ENCODE measurements around the gene TRIM2.

TRIM2 gene

GRCh38 chr4:153324046-153324445, 119.8 kb downstream of the TRIM2 start:
- TF ChIP-seq REST (IDR thresholded peaks at IDR 0.05; ENCODE audit: insufficient read depth in 1 of 2, low read depth in 2 of 2, low read length in 2 of 2): no peak
- no peak for TF ChIP-seq TAF1 (IDR thresholded peaks at IDR 0.05; ENCODE audit: borderline replicate concordance, insufficient read depth, low read length)
- TF ChIP-seq FOXP2 (optimal IDR thresholded peaks at IDR 0.05; ENCODE audit: borderline replicate concordance, extremely low read depth, extremely low read length, insufficient read depth): no peak
- no peak for TF ChIP-seq SIN3A (IDR thresholded peaks at IDR 0.05; ENCODE audit: borderline replicate concordance, insufficient read depth, low read length)
- no peak for TF ChIP-seq POLR2AphosphoS5 (IDR thresholded peaks at IDR 0.05; ENCODE audit: low read depth, low read length)

GRCh38 chr4:153325558-153325957, 121.3 kb downstream of the TRIM2 start:
- TF ChIP-seq POLR2AphosphoS5 (IDR thresholded peaks at IDR 0.05; ENCODE audit: low read depth, low read length) (no peak), TAF1 (IDR thresholded peaks at IDR 0.05; ENCODE audit: borderline replicate concordance, insufficient read depth, low read length) (no peak), FOXP2 (optimal IDR thresholded peaks at IDR 0.05; ENCODE audit: borderline replicate concordance, extremely low read depth, extremely low read length, insufficient read depth) (no peak), SIN3A (IDR thresholded peaks at IDR 0.05; ENCODE audit: borderline replicate concordance, insufficient read depth, low read length) (no peak), REST (IDR thresholded peaks at IDR 0.05; ENCODE audit: insufficient read depth in 1 of 2, low read depth in 2 of 2, low read length in 2 of 2) (no peak)

- TF ChIP-seq REST (IDR thresholded peaks at IDR 0.05; ENCODE audit: insufficient read depth in 1 of 2, low read depth in 2 of 2, low read length in 2 of 2) (no peak), SIN3A (IDR thresholded peaks at IDR 0.05; ENCODE audit: borderline replicate concordance, insufficient read depth, low read length) (no peak), TAF1 (IDR thresholded peaks at IDR 0.05; ENCODE audit: borderline replicate concordance, insufficient read depth, low read length) (no peak), POLR2AphosphoS5 (IDR thresholded peaks at IDR 0.05; ENCODE audit: low read depth, low read length) (no peak), FOXP2 (optimal IDR thresholded peaks at IDR 0.05; ENCODE audit: borderline replicate concordance, extremely low read depth, extremely low read length, insufficient read depth) (no peak)
Measured at GRCh38 chr4:153326513-153326912, 122.3 kb downstream of the TRIM2 start.

GRCh38 chr4:153327247-153327646, 123.0 kb downstream of the TRIM2 start:
- TF ChIP-seq POLR2AphosphoS5 (IDR thresholded peaks at IDR 0.05; ENCODE audit: low read depth, low read length) (no peak), SIN3A (IDR thresholded peaks at IDR 0.05; ENCODE audit: borderline replicate concordance, insufficient read depth, low read length) (no peak), TAF1 (IDR thresholded peaks at IDR 0.05; ENCODE audit: borderline replicate concordance, insufficient read depth, low read length) (no peak)

GRCh38 chr4:153332936-153333335, 128.7 kb downstream of the TRIM2 start:
- no peak for TF ChIP-seq FOXP2 (optimal IDR thresholded peaks at IDR 0.05; ENCODE audit: borderline replicate concordance, extremely low read depth, extremely low read length, insufficient read depth)
- no peak for TF ChIP-seq TAF1 (IDR thresholded peaks at IDR 0.05; ENCODE audit: borderline replicate concordance, insufficient read depth, low read length)
- TF ChIP-seq REST (IDR thresholded peaks at IDR 0.05; ENCODE audit: insufficient read depth in 1 of 2, low read depth in 2 of 2, low read length in 2 of 2): no peak
- TF ChIP-seq POLR2AphosphoS5 (IDR thresholded peaks at IDR 0.05; ENCODE audit: low read depth, low read length): no peak
- no peak for TF ChIP-seq SIN3A (IDR thresholded peaks at IDR 0.05; ENCODE audit: borderline replicate concordance, insufficient read depth, low read length)
